GM21529 (cell line): ENCODE results near the gene HNRNPR.
"Not testable (repeated sequence)": the region's sequence is repeated elsewhere in the genome, so short reads cannot be mapped to it uniquely, and the experiment has no call there.

Experiments used
- ATAC-seq: cut with Tn5 transposase; IDR thresholded peaks from one replicate; pipeline ENCODE4 v1.9.1; 2021; ENCODE audit not compliant: unreplicated experiment

Gene HNRNPR

GRCh38 chr1:23344111-23344986 is at the start of gene HNRNPR:
HNRNPR (minus strand) TSS chr1:23344284; CDS start chr1:23341008, 3,276 bp downstream.
- ATAC-seq = peak; percentile 93

GRCh38 chr1:23393706-23394105 is 49.6 kb upstream of the HNRNPR start:
- no peak for ATAC-seq

DNA sequence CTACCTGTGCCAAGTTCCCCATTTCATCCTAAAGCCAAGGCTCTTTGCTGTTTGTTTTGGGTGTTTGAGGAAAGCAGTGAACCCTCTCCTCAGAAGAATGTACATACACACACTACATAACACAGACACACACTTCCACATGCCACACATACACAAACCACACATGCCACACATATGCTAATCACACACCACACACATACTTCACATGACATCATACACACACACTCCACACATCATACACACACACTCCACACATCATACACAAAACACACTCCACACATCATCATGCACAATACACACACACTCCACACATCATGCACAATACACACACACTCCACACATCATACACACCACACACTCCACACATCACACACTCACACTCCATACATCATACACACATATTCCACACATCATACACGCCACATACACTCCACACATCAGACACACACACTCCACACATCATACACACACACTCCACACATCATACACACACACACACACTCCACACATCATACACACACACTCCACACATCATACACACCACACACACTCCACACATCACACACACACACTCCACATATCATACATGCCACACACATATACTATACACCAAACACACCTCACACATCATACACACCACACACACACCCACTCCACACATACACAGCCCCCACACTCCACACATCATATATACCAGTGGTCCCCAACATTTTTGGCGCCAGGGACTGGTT is 48.2 kb upstream of the HNRNPR start:
- ATAC-seq = no peak

- no peak for ATAC-seq
Measured at GRCh38 chr1:23389837-23390321, 45.8 kb upstream of the HNRNPR start.

DNA sequence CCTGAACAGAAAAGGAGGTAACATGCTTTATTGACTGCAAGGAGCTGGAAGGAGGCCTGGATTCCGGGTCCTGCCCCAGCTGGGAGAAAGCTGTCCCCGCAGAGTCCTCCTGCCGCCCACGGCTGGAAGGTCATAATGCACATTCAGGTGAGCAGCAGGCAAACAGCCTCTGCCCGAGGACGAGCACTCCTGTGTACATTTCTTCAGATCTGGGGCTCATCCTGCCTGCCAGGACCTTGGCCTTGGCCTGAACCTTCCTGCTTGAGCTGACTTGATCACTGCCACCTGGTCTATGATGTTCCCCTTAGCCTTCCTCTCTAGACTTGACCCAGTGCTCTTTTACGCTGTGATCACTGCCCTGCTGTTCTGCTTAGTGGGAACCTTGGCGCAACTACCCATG is 43.4 kb upstream of the HNRNPR start:
- no peak for ATAC-seq

- no peak for ATAC-seq
Measured at GRCh38 chr1:23385119-23385621, 41.1 kb upstream of the HNRNPR start.

- no peak for ATAC-seq
Measured at GRCh38 chr1:23384312-23385058, 40.4 kb upstream of the HNRNPR start.

DNA sequence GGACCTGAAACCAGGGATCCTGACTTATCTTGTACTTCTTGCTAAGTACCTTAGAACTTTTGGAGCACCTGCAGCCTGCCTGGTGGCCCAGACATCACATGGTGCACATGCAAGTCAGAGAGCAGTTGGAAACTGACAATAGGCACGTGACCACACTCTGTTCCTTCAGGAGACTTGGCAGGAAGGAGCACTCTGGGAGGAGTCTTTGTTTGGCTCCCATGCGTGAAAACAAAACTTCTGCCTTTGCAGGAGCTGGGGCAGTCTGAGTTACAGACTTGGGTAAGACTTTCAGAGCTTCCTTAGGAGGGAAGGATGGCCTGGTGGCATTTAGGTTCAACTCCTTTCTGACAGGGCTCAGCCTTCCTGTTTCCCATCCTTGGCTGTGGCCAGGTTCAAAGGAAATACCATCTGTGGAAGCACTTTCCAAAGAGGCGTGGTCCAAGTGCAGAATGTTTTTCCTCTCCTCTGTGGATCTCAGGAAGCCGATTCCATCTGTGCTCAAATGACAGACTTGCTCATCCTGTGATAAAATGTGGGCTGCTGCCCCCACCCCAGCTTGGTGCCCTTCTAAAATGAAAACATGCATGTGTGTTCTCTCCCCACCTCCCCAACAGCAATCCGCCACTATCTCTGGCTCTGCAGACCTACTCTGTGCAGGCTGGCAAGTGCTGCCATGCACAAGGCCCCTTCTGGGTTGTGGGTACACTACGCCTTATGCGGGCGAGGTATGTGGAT is 39.7 kb upstream of the HNRNPR start:
- ATAC-seq = no peak

- ATAC-seq = no peak
Measured at GRCh38 chr1:23381233-23381885, 37.3 kb upstream of the HNRNPR start.

DNA sequence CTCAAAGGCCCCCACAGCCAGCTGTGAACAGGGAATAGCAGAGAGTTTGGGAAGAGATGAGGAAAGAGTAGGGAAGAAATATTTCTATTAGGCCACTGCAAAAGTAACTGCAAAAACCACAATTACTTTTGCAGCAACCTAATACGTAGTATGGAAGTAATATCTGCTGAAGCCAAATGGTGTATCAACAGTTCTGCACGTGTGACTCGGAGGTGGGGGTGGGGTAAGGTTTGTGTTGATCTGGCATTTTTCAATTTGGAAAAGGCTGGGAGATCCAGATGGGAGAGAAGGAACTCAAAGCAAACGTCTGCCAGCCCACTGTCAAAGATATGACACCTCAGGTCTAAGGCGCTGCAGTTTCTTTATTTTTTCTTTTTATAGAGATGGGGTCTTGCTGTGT is 36.6 kb upstream of the HNRNPR start:
- ATAC-seq = no peak

GRCh38 chr1:23380236-23380635 is 36.2 kb upstream of the HNRNPR start:
- not testable (repeated sequence) for ATAC-seq

- no peak for ATAC-seq
Measured at GRCh38 chr1:23376890-23377811, 33.1 kb upstream of the HNRNPR start.

GRCh38 chr1:23374079-23374735 is 30.1 kb upstream of the HNRNPR start:
- ATAC-seq = not testable (repeated sequence)

GRCh38 chr1:23371987-23372880 is 28.1 kb upstream of the HNRNPR start:
- ATAC-seq = no peak

- ATAC-seq = no peak
Measured at GRCh38 chr1:23370709-23371584, 26.9 kb upstream of the HNRNPR start.

DNA sequence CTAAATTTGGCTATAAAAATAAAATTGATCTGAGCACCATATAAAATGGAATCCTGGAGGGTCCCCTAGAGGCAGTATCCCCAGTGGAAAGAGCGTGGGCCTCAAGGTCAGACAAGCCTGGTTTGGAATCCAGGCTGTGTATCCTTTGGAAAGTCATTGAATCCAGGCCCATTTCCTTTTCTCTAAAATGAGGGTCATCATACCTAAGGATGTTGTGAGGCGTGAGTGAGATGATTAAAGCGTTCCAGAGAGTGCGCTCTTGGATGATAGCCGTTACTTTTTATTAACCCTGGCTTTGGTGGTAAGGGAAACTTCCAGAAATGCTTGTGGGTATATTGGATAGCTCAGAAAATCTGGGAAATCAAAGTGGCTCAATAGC is 26.2 kb upstream of the HNRNPR start:
- ATAC-seq = no peak
